ENCODE results near the gene CES1. TPM values are rescaled to one million over a fixed set of nuclear protein-coding genes. Genes with fewer than 3 reads are reported as not detected.
"Not testable (repeated sequence)": the region's sequence is repeated elsewhere in the genome, so short reads cannot be mapped to it uniquely, and the experiment has no call there.

The CES1 gene
- total RNA-seq, 2 experiments from 2014 or later: not detected

DNA sequence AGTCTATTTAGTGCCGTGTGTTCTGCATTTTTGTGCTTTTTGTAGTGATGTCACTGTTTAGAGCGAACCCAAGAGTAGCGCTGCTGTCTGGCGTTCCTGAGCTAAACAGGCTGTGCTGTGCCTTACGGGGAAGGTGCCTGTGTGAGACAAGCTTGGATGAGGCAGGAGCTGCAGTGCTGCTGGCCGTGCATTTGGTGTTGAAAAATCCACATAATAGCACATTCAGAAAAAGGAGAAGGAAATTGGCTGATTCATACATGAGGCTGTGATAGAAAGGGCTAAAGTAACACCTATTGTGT lies 50.2 kb downstream of the CES1 start:
- not testable (repeated sequence) for DNase-seq, H3K4me1 Mint-ChIP-seq, H3K36me3 Mint-ChIP-seq, H3K4me3 Mint-ChIP-seq, H3K27ac Mint-ChIP-seq, H3K27me3 Mint-ChIP-seq, H3K9me3 Mint-ChIP-seq

DNA sequence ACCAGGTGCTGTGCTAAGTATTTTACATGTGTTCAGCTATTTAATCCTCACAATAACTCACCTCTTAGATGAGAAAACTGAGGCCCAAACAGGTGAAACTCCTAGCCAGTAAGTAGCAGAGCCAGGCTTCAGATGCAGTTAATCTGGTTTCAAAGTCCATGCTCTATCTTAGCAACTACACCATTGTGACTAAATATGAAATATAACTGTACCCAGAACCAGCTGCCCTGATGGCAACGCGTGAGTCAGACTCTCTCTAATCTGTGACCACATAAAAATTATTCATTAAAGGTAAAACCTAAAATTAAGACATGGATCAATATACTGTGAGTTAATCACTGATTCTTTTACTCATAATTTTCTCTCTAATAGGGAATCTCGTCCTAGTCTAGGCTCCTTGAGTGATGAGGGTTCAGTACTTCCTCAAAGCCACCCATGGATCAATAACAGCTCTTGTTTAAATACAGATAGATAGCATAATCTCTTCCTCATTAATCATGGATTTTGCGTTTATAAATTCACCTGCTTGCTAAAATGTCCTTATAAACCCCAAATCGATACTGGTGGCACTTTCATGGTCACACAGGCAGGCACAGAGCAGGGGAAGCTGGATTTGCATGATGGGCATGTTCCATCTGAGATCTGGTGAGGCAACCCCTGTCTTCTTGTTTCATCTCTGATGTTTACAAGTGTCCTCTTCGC lies 50.7 kb downstream of the CES1 start:
- H3K27ac Mint-ChIP-seq, H3K36me3 Mint-ChIP-seq, H3K4me1 Mint-ChIP-seq, DNase-seq, H3K4me3 Mint-ChIP-seq, H3K27me3 Mint-ChIP-seq, H3K9me3 Mint-ChIP-seq: not testable (repeated sequence)

DNA sequence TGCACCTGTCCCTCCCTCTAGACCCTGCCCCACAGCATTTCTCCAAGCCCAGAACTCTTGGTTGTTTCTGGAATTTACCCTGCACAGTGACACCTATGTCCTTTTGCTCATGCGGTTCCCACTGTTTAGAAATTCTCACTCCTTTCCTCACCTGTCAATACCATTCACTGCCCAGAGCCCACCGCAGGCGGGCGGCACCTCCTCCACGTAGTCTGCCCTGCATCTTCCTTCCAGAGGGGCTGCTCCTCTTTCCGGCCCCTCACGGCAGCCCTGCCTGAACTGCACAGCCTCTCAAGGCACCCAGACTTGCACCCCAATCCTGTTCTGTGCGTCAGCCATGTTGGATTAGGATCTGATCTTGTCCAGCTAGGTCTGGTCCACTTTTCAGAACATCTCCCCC lies 51.4 kb downstream of the CES1 start:
- not testable (repeated sequence) for H3K9me3 Mint-ChIP-seq, H3K4me3 Mint-ChIP-seq, DNase-seq, H3K4me1 Mint-ChIP-seq, H3K36me3 Mint-ChIP-seq, H3K27me3 Mint-ChIP-seq, H3K27ac Mint-ChIP-seq

DNA sequence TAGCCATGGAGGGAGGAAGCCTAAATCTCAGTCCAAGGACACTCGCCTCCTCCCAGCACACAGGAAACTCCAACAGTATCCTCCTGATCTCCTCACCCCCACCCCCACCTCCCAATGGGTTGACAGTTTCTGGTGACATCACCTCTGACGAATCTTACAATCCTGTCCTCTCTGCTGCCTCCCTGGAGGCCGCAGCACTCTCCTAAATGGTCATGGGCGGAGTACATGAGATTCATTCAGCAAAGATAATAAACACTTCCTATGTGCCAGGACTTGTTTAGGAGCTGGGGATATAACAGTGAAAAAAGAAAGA lies 52.8 kb downstream of the CES1 start:
- not testable (repeated sequence) for H3K9me3 Mint-ChIP-seq, H3K4me3 Mint-ChIP-seq, DNase-seq, H3K27ac Mint-ChIP-seq, H3K36me3 Mint-ChIP-seq, H3K27me3 Mint-ChIP-seq, H3K4me1 Mint-ChIP-seq

DNA sequence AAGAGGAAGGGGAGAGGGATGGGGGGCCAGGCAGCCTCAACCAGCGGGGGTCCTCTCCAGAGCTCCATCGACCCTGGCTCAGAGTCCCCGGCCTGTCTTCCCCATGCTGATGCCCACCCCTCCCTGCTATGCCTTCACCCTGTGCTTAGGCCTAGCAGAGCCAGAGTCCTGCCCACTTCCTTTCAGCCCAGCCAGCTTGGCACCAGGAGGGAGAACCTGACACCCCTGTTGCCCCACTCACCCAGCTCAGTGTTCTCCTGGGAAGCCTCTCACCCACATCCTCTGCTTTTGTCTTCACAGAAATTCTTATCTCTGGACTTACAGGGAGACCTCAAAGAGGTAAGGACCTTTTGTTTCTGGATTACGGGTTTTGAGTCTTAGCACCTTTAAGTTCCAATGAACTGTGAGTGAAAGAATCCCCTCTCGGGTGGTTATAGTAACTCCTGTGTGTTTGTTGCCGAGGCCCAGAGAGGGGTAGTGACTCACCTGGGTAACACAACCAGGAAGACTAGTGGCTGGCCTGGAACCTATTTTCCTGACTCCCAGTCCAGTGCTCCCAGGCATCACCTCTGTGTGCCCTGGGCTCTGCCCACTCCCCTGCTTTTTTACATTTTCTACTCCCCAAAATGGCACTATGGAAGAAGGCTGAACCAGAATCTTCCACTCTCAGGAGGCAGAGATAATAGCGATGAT lies 53.3 kb downstream of the CES1 start:
- Mint-ChIP-seq H3K4me1 (no peaks in the 10 kb centered on the region), H3K36me3 (no peaks in the 10 kb centered on the region), H3K27ac (no peak overlapping the region), H3K9me3 (no peaks in the 10 kb centered on the region), H3K4me3 (no peak overlapping the region), H3K27me3 (peaks cover 6% of the 10 kb centered on the region)
- DNase-seq: no peak

DNA sequence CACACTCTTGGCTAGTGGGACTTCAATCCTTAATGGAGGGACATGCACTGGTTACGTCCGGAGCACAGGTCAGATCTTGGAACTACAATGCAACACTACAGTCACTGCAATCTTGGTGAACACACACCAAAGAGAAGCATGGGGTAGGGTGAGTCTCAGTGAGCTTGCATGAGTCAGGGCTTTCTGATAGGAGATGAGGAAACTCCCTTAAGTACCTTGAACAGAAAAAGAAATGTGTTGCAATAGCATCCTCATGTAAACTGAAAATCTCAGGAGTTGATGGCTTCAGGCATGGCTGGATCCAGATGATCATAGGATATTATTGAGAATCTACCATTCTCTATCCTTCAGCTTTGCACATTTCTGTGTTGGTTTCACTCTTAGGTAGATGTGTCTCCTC lies 54.1 kb downstream of the CES1 start:
- Mint-ChIP-seq H3K36me3 (no peaks in the 10 kb centered on the region), H3K4me3 (no peak overlapping the region), H3K4me1 (no peaks in the 10 kb centered on the region), H3K27ac (no peak overlapping the region), H3K9me3 (no peaks in the 10 kb centered on the region), H3K27me3 (peaks cover 6% of the 10 kb centered on the region)
- no peak for DNase-seq

DNA sequence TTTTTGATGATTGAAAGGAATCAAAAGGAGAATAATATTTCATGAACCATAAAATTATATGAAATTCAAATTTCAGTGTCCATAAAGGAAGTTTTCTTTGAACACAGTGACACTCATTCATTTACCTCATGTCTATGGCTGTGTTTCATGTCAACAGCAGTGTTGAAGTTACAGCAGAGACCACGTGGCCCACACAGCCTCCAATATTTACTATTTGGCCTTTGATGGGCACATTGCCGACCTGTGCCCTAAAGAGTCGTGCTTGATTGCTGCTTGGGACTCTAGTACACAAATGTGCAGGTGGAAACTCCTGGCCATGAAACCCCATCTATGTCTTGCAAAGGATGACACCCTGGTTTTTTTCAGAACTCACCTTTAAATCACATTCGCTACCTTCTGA lies 57.0 kb downstream of the CES1 start:
- Mint-ChIP-seq H3K9me3 (no peaks in the 10 kb centered on the region), H3K36me3 (no peaks in the 10 kb centered on the region), H3K4me1 (no peaks in the 10 kb centered on the region), H3K27me3 (no peaks in the 10 kb centered on the region), H3K27ac (no peak overlapping the region), H3K4me3 (no peak overlapping the region)
- no peak for DNase-seq

DNA sequence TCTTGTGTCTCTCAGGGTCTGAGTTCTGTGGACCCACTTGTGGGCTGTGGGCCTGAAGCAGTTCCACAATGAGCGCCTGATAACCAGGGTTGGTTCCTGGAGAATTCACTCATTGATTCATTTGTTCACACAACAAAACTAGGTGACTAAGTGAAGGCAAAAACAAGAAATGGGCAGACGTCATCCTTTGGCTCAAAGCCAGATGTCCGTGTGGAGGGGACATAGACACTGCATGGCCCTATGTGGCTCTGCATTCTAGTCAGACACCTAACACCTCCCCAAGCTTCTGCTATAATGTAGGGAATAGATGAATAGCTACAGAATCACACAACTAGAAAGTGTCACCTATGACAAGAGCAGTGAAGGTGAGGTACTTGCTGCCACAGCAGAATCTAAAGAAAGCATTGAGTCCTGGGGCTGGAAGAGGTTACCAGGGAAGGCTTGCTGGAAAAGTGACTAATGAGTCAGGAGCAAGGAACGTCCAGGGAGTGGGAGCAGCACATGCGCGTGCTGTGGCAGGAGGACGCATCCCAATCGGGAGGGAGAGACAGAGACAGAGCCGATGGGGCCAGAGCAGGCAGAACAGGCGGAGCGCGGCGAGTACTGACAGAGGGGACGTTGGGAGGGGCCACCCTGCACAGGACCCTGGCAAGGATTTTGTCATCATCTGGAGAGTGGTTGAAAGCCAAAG lies 58.9 kb downstream of the CES1 start:
- H3K27ac Mint-ChIP-seq: no peak overlapping the region

DNA sequence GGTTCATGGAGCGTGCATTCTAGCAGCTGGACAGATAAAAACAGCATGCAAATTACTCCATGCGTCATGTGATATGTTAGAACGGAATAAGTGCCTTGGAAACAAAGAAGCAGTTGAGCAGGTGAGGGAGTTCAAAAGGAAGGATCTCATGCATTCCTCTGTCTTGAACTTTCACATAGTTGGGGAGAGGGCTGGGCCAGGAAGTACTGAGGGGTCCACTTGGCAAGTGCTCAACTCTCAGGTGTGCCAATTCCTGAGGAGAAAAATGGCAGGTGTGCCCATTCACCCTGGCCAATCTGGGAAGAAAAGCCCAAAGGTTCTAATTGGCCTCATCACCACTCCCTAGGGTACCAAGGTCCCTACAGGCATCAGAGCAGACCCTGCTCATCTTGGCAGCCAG lies 67.7 kb downstream of the CES1 start:
- Mint-ChIP-seq H3K27me3 (peaks cover 9% of the 10 kb centered on the region), H3K9me3 (no peaks in the 10 kb centered on the region), H3K4me3 (no peak overlapping the region), H3K27ac (no peak overlapping the region), H3K36me3 (no peaks in the 10 kb centered on the region), H3K4me1 (no peaks in the 10 kb centered on the region)
- no peak for DNase-seq

More for the DNA sequence above, 58.9 kb downstream of the CES1 start:
- Mint-ChIP-seq H3K27me3 (no peaks in the 10 kb centered on the region), H3K36me3 (no peaks in the 10 kb centered on the region), H3K9me3 (no peaks in the 10 kb centered on the region), H3K4me3 (no peak overlapping the region), H3K4me1 (no peaks in the 10 kb centered on the region)
- no peak for DNase-seq

DNA sequence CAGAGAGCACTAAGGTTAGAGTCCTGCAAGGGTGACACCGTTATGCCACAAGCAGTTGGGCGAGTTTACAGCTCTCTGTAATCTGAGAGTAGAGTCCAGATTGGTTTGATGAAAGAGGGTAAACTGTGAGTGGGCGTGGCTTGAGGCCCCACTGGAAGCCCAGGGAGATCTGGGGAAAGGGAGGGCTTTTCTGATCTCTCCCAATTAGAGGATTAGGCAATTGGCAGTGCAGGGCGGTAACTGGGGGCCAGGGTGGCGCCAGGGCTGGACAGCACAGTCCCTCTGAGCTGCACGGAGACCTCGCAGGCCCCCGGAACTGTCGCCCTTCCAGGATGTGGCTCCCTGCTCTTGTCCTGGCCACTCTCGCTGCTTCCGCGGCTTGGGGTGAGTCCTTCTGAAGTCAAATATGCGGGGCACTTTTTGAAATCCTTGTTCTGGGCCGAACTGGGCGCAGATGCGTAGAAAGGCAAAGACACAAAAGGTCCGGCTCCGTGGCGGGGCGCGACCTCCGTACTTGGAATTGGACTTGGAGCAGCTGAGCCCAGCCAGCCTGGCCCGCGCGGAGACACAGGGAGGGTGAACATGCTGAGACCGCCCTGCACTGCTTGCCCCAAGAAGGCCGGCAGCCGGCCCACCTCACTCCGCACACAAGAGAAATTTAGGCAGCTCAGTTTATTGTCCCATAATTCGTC lies 72.4 kb downstream of the CES1 start:
- Mint-ChIP-seq H3K4me3 (no peak overlapping the region), H3K27ac (no peak overlapping the region), H3K9me3 (peaks cover 1% of the 10 kb centered on the region), H3K4me1 (no peaks in the 10 kb centered on the region), H3K27me3 (peaks cover 22% of the 10 kb centered on the region), H3K36me3 (no peaks in the 10 kb centered on the region)
- DNase-seq: no peak

DNA sequence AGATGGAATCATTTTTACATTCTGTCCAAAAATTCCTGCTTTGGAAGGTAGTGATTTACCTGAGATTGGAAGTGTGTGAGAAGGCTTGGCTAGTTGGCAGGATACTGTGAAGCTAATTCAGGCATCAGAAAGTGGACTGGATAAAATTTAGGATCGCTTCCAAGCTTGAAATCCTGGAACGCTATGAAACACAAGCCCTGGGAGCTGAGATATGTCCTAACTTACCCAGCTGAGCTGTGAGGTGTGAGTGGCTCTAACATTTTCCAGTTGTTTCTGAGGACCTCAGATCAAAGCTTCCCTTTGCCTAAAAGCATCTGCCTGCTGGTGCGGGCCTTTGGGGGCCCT lies 73.0 kb downstream of the CES1 start:
- H3K4me1 Mint-ChIP-seq, H3K9me3 Mint-ChIP-seq, DNase-seq, H3K4me3 Mint-ChIP-seq, H3K27ac Mint-ChIP-seq, H3K36me3 Mint-ChIP-seq: not testable (repeated sequence)
- peaks cover 22% of the 10 kb centered on the region for H3K27me3 Mint-ChIP-seq

DNA sequence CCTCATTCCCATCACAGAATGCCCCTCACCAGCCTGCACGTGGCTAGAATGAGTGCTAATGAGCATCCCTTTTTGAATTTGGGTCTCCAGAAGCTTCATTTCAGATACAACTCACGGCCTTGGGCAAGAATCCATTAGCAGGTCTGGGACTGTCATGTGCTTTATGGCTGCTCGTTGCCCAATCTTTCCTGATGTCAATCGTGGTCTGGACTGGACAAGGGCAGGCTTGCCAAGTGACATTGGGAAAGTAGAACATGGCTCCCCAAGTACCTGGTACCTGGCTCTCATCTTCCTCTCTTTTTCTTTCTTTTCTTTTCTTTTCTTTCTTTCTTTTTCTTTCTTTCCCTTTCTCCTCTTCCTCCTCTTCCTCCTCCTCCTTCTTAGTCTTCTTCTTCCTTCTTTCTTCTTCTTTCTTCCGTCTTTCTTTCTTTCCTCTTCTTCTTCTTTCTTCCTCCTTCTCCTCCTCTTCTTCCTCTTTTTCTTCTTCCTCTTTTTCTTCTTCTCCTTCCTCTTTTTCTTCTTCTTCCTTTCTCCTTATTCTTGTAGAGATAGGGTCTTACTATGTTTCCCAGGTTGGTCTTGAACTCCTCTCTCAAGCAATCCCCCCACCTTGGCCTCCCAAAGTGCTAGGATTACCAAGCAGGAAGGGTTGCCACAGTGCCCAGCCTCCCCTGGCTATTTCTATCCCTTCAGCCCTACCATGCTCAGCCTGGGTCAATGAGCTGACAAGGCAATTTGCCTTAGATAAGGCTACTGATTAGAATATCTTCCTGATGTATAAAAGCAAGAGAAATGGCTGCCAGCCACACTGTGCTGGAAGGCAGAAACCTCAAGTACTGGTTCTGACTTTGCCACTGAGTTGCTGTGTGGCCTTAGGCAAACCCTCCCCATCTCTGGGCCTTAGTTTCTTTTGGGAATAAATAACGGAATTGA lies 75.0 kb downstream of the CES1 start:
- Mint-ChIP-seq H3K9me3 (peaks cover 16% of the 10 kb centered on the region), H3K27me3 (peaks cover 22% of the 10 kb centered on the region), H3K4me1 (peaks cover 12% of the 10 kb centered on the region)
- H3K36me3 Mint-ChIP-seq, H3K27ac Mint-ChIP-seq, DNase-seq, H3K4me3 Mint-ChIP-seq: not testable (repeated sequence)

DNA sequence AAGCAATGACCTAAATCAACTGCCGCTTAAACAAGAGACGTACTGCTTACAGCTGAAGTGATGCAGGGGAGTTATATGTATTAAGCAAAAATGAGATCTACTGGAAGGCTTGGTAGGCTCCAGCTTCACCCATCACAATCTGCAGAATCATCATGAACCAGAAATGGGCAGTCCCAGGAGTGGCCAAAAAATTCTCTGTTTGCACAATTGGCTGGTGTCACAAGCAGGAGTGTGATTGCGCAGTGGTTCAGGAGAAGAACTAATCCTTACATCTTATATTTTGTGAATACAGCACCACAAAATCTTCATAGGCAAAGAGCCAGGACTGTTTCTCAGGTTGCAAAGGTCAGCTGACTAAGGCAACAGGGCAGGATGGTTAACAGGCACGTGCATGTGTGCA lies 75.9 kb downstream of the CES1 start:
- Mint-ChIP-seq H3K4me3 (no peak overlapping the region), H3K27me3 (peaks cover 16% of the 10 kb centered on the region), H3K27ac (no peak overlapping the region), H3K4me1 (peaks cover 20% of the 10 kb centered on the region), H3K9me3 (peaks cover 22% of the 10 kb centered on the region), H3K36me3 (peaks cover 4% of the 10 kb centered on the region)
- no peak for DNase-seq

DNA sequence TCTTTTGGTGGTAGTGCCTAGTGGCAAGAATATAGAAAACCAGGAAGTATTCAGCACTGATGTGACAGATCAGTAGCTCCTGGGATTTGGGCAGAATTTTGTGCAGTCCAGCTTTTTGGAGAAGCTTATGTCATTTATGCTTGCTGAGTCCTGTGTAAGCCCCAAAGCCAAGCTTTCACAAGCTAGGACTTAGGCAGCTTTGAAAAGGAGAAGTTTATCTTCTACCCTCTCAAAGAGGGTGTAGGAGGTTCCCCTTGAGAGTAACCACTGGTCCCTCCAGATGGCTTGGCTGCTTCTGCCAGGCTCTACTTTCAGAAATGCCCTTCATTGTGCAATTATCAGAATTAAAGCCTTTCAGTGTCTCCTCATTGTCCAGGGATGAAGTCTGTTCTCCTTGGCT lies 78.8 kb downstream of the CES1 start:
- H3K36me3 Mint-ChIP-seq: peaks cover 4% of the 10 kb centered on the region
- peaks cover 7% of the 10 kb centered on the region for H3K27me3 Mint-ChIP-seq
- peak overlapping the region; percentile 85 for H3K27ac Mint-ChIP-seq
- no peak for DNase-seq
- peaks cover 20% of the 10 kb centered on the region for H3K4me1 Mint-ChIP-seq
- no peak overlapping the region for H3K4me3 Mint-ChIP-seq
- H3K9me3 Mint-ChIP-seq: peaks cover 22% of the 10 kb centered on the region

DNA sequence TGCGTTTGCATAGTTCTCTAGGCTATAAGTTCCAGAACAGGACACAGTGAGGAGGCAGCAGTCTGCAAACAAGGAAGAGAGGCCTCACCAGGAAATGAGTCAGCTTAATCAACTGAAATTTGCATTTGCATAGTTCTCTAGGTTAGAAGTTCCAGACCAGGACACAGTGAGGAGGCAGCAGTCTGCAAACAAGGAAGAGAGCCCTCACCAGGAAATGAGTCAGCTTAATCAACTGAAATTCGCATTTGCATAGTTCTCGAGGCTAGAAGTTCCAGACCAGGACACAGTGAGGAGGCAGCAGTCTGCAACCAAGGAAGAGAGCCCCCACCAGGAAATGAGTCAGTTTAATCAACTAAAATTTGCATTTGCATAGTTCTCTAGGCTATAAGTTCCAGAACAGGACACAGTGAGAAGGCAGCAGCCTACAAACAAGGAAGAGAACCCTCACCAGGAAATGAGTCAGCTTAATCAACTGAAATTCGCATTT lies 79.7 kb downstream of the CES1 start:
- peaks cover 22% of the 10 kb centered on the region for H3K9me3 Mint-ChIP-seq
- H3K27ac Mint-ChIP-seq: peak overlapping the region; percentile 85
- not testable (repeated sequence) for H3K36me3 Mint-ChIP-seq, H3K27me3 Mint-ChIP-seq, H3K4me3 Mint-ChIP-seq, DNase-seq
- peaks cover 20% of the 10 kb centered on the region for H3K4me1 Mint-ChIP-seq
